Immature natural killer cell (primary cell): ENCODE data around the gene MPPED2. TPM values are rescaled to one million over a fixed set of nuclear protein-coding genes. Genes with fewer than 3 reads are reported as not detected.

ENCODE experiments used
- DNase-seq, 3 donors: peaks; one replicate each; pipeline ENCODE4 v3.0.0; 2022; ENCODE audit warnings: mixed read lengths in 1 of 3
- H3K27ac Mint-ChIP-seq, 6 donors: one replicate each; pipeline ENCODE4 v1.8.0; 2020; ENCODE audit warnings: mixed read lengths in 6 of 6, mild to moderate bottlenecking in 5 of 6, inconsistent platforms in 4 of 6, moderate library complexity in 3 of 6
- H3K27me3 Mint-ChIP-seq, 3 donors: one replicate each; pipeline ENCODE4 v1.8.0; 2020 to 2021; ENCODE audit warnings: low read depth in 3 of 3, mild to moderate bottlenecking in 3 of 3, mixed read lengths in 3 of 3, moderate library complexity in 3 of 3, inconsistent platforms in 1 of 3
- H3K36me3 Mint-ChIP-seq, 3 donors: one replicate each; pipeline ENCODE4 v1.8.0; 2020; ENCODE audit warnings: mixed read lengths in 3 of 3, inconsistent platforms in 2 of 3, mild to moderate bottlenecking in 2 of 3
- H3K4me1 Mint-ChIP-seq, 2 donors: one replicate each; pipeline ENCODE4 v1.8.0; 2020; ENCODE audit warnings: inconsistent platforms in 2 of 2, mild to moderate bottlenecking in 2 of 2, mixed read lengths in 2 of 2, moderate library complexity in 1 of 2
- H3K4me3 Mint-ChIP-seq, 5 donors: one replicate each; pipeline ENCODE4 v1.8.0; 2020; ENCODE audit warnings: mild to moderate bottlenecking in 5 of 5, mixed read lengths in 5 of 5, inconsistent platforms in 3 of 5, moderate library complexity in 3 of 5
- H3K9me3 Mint-ChIP-seq, 6 donors: one replicate each; pipeline ENCODE4 v1.8.0; 2020; ENCODE audit warnings: mild to moderate bottlenecking in 6 of 6, mixed read lengths in 6 of 6, inconsistent platforms in 4 of 6, moderate library complexity in 3 of 6
- polyA plus RNA-seq, 3 donors: library from polyadenylated mRNA; unstranded; fragments of 300-500 nt; fragmentation: Illumina TruSeq; gene quantifications; one replicate each; pipeline ENCODE4 v1.2.3, GENCODE V29; 2021

MPPED2 gene
- polyA plus RNA-seq, 3 donors from 2014 or later = 1.7 to 2.0 (median 1.8) TPM

- Mint-ChIP-seq H3K36me3 (no peaks in the 10 kb centered on the region), H3K4me1 (peaks cover 0 to 4% of the 10 kb centered on the region in 2 donors), H3K9me3 (peaks cover 0 to 2% (median 0%) of the 10 kb centered on the region in 6 donors), H3K4me3 (no peak overlapping the region), H3K27me3 (peaks cover 2 to 4% (median 4%) of the 10 kb centered on the region in 3 donors), H3K27ac (no peak overlapping the region)
- DNase-seq = no peak
Observed at GRCh38 chr11:30481796-30482195, 104.4 kb downstream of the MPPED2 start.

- peaks cover 0 to 4% of the 10 kb centered on the region in 2 donors for H3K4me1 Mint-ChIP-seq
- no peak overlapping the region for H3K27ac Mint-ChIP-seq
- peaks cover 0 to 2% (median 0%) of the 10 kb centered on the region in 6 donors for H3K9me3 Mint-ChIP-seq
- DNase-seq = no peak
- H3K27me3 Mint-ChIP-seq = peaks cover 2 to 4% (median 4%) of the 10 kb centered on the region in 3 donors
- no peaks in the 10 kb centered on the region for H3K36me3 Mint-ChIP-seq
- H3K4me3 Mint-ChIP-seq = no peak overlapping the region
Observed at GRCh38 chr11:30481330-30481729, 104.8 kb downstream of the MPPED2 start.

- DNase-seq = no peak
- Mint-ChIP-seq H3K36me3 (no peaks in the 10 kb centered on the region), H3K4me3 (no peak overlapping the region), H3K27me3 (peaks cover 2 to 4% (median 3%) of the 10 kb centered on the region in 3 donors), H3K27ac (no peak overlapping the region), H3K9me3 (peaks cover 0 to 2% (median 0%) of the 10 kb centered on the region in 6 donors), H3K4me1 (peaks cover 0 to 4% of the 10 kb centered on the region in 2 donors)
Observed at GRCh38 chr11:30479899-30480298, 106.3 kb downstream of the MPPED2 start.

- no peak for DNase-seq
- Mint-ChIP-seq H3K27me3 (peaks cover 0 to 4% (median 3%) of the 10 kb centered on the region in 3 donors), H3K9me3 (peaks cover 0 to 2% (median 0%) of the 10 kb centered on the region in 6 donors), H3K27ac (no peak overlapping the region), H3K4me1 (peaks cover 0 to 4% of the 10 kb centered on the region in 2 donors), H3K36me3 (no peaks in the 10 kb centered on the region), H3K4me3 (no peak overlapping the region)
Observed at GRCh38 chr11:30478923-30479322, 107.2 kb downstream of the MPPED2 start.

- Mint-ChIP-seq H3K9me3 (peaks cover 0 to 2% (median 0%) of the 10 kb centered on the region in 6 donors), H3K36me3 (no peaks in the 10 kb centered on the region)
Observed at GRCh38 chr11:30477061-30477460, 109.1 kb downstream of the MPPED2 start.

GRCh38 chr11:30474151-30474954 lies 111.8 kb downstream of the MPPED2 start:
- H3K9me3 Mint-ChIP-seq = no peaks in the 10 kb centered on the region
- peaks cover 0 to 4% (median 4%) of the 10 kb centered on the region in 3 donors for H3K27me3 Mint-ChIP-seq
- no peak for DNase-seq
- no peak overlapping the region for H3K4me3 Mint-ChIP-seq
- H3K36me3 Mint-ChIP-seq = no peaks in the 10 kb centered on the region
- H3K27ac Mint-ChIP-seq = no peak overlapping the region
- peaks cover 0 to 4% of the 10 kb centered on the region in 2 donors for H3K4me1 Mint-ChIP-seq

More at GRCh38 chr11:30477061-30477460, 109.1 kb downstream of the MPPED2 start:
- peaks cover 0 to 4% of the 10 kb centered on the region in 2 donors for H3K4me1 Mint-ChIP-seq
- peaks cover 0 to 4% (median 3%) of the 10 kb centered on the region in 3 donors for H3K27me3 Mint-ChIP-seq
- DNase-seq = no peak
- no peak overlapping the region for H3K27ac Mint-ChIP-seq
- no peak overlapping the region for H3K4me3 Mint-ChIP-seq

- Mint-ChIP-seq H3K4me3 (no peak overlapping the region), H3K27ac (no peak overlapping the region), H3K36me3 (no peaks in the 10 kb centered on the region), H3K4me1 (no peaks in the 10 kb centered on the region), H3K9me3 (no peaks in the 10 kb centered on the region), H3K27me3 (peaks cover 0 to 4% (median 0%) of the 10 kb centered on the region in 3 donors)
- DNase-seq = no peak
Observed at GRCh38 chr11:30471244-30471643, 114.9 kb downstream of the MPPED2 start.

GRCh38 chr11:30468881-30469280 lies 117.3 kb downstream of the MPPED2 start:
- peaks cover 0 to 2% (median 0%) of the 10 kb centered on the region in 3 donors for H3K27me3 Mint-ChIP-seq
- H3K27ac Mint-ChIP-seq = no peak overlapping the region
- H3K36me3 Mint-ChIP-seq = no peaks in the 10 kb centered on the region
- H3K4me3 Mint-ChIP-seq = no peak overlapping the region
- no peaks in the 10 kb centered on the region for H3K9me3 Mint-ChIP-seq
- DNase-seq = no peak
- H3K4me1 Mint-ChIP-seq = no peaks in the 10 kb centered on the region

- peaks cover 0 to 2% (median 0%) of the 10 kb centered on the region in 3 donors for H3K27me3 Mint-ChIP-seq
- H3K9me3 Mint-ChIP-seq = no peaks in the 10 kb centered on the region
- H3K27ac Mint-ChIP-seq = no peak overlapping the region
- no peaks in the 10 kb centered on the region for H3K4me1 Mint-ChIP-seq
- H3K36me3 Mint-ChIP-seq = no peaks in the 10 kb centered on the region
- no peak for DNase-seq
- H3K4me3 Mint-ChIP-seq = no peak overlapping the region
Observed at GRCh38 chr11:30467176-30467575, 119.0 kb downstream of the MPPED2 start.

GRCh38 chr11:30465623-30466022 lies 120.5 kb downstream of the MPPED2 start:
- DNase-seq = no peak
- Mint-ChIP-seq H3K36me3 (peaks cover 0 to 4% (median 0%) of the 10 kb centered on the region in 3 donors), H3K27me3 (no peaks in the 10 kb centered on the region), H3K27ac (no peak overlapping the region), H3K4me3 (no peak overlapping the region), H3K4me1 (no peaks in the 10 kb centered on the region), H3K9me3 (peaks cover 0 to 2% (median 0%) of the 10 kb centered on the region in 6 donors)

- no peaks in the 10 kb centered on the region for H3K27me3 Mint-ChIP-seq
- H3K4me3 Mint-ChIP-seq = no peak overlapping the region
- no peak for DNase-seq
- peaks cover 0 to under 1% of the 10 kb centered on the region in 2 donors for H3K4me1 Mint-ChIP-seq
- peaks cover 0 to 2% (median 0%) of the 10 kb centered on the region in 6 donors for H3K9me3 Mint-ChIP-seq
- H3K27ac Mint-ChIP-seq = no peak overlapping the region
- peaks cover 0 to 4% (median 0%) of the 10 kb centered on the region in 3 donors for H3K36me3 Mint-ChIP-seq
Observed at GRCh38 chr11:30465192-30465591, 121.0 kb downstream of the MPPED2 start.

- DNase-seq = no peak
- Mint-ChIP-seq H3K9me3 (peaks cover 0 to 2% (median 0%) of the 10 kb centered on the region in 6 donors), H3K27me3 (peaks cover 0 to 2% (median 0%) of the 10 kb centered on the region in 3 donors), H3K4me1 (peaks cover 16 to 19% of the 10 kb centered on the region in 2 donors), H3K27ac (no peak overlapping the region), H3K4me3 (no peak overlapping the region), H3K36me3 (peaks cover 0 to 4% (median 0%) of the 10 kb centered on the region in 3 donors)
Observed at GRCh38 chr11:30463266-30463665, 122.9 kb downstream of the MPPED2 start.

- peaks cover 0 to 8% (median 0%) of the 10 kb centered on the region in 3 donors for H3K36me3 Mint-ChIP-seq
- H3K4me1 Mint-ChIP-seq = peaks cover 20 to 25% of the 10 kb centered on the region in 2 donors
- no peak overlapping the region for H3K27ac Mint-ChIP-seq
- peaks cover 0 to 2% (median 1%) of the 10 kb centered on the region in 3 donors for H3K27me3 Mint-ChIP-seq
- peaks cover 0 to 2% (median 0%) of the 10 kb centered on the region in 6 donors for H3K9me3 Mint-ChIP-seq
- H3K4me3 Mint-ChIP-seq = no peak overlapping the region
- no peak for DNase-seq
Observed at GRCh38 chr11:30462421-30462820, 123.7 kb downstream of the MPPED2 start.

- Mint-ChIP-seq H3K9me3 (peaks cover 0 to 2% (median 0%) of the 10 kb centered on the region in 6 donors), H3K27ac (peak overlapping the region in 1 of 6 donors; percentile 36), H3K36me3 (peaks cover 0 to 8% (median 0%) of the 10 kb centered on the region in 3 donors), H3K27me3 (peaks cover 0 to 2% (median 1%) of the 10 kb centered on the region in 3 donors), H3K4me1 (peaks cover 20 to 25% of the 10 kb centered on the region in 2 donors), H3K4me3 (peak overlapping the region in 2 of 5 donors; percentile 31 to 50)
- DNase-seq = no peak
Observed at GRCh38 chr11:30459821-30460220, 126.3 kb downstream of the MPPED2 start.
